ENCODE data around the gene LSMEM2.
A peak's percentile ranks its signal among the peaks of the same experiment; 100 is the strongest.

Gene LSMEM2

DNA sequence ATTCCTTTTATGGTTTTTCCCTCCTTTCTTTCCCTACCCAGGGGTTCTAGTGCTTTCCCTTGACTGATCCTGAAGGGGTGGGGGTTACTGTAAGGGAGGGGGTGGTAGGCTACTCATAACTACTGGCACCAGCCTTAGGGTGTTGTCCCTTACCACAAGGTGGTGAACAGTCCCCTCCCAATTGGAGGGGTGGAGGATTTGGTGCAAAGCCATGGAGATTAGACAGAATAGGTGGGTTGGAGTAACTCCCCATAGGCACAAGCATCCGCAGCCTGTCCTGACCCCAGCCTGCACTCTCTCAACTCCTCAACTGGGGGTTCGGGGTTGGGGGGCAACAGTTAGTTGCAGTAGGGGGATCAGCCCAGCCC, 46.2 kb downstream of the LSMEM2 start:
- no peak for DNase-seq

DNA sequence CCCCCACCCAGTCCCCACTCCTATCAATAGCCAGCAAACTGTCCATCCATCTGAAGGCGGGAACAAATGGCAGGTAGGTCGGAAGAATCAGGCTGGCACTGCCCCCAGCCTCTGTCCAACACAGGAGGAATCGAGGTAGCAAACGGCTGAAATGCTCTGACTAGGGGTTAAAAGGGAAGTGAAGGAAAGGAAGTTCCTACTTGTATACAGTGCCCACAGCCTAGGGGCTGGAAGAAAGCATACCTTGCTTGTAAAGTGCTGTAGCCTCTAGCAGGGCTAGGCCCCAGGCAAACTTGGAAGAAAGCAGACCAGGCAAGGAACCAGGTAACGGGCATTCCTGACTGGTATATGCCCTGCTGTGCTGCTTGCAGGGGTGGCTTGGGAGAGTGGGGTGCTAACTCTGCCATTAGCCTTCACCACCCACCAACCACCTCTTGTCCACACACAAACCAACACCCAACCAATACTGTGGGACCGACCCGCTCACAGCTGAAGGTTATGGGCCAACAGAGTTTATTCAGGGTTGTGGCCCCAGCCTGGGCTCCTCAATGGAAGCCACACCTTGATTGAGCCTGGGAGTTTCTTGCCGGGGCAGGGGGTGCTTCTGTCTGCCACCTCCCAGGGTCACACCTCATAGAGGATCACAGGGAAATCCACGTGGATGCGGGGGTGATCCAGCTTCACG, 46.8 kb downstream of the LSMEM2 start:
- no peak for DNase-seq

DNA sequence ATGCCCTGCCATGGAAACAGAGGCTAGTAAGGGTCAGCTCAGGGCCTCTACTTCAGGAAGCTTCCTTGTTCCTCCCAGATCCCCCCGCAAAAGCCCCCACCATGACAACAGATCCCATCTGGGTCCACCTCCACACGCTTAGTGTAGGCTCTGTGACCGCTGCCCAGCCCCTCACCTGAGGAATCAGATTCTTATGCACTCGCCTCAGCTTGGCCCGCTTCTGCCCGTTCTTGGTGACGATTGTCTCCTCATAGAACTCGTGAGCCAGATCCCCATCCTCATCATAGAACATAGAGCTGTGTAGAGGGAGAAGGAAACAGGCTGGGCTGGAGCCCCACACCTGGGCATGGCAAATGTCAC, 47.3 kb downstream of the LSMEM2 start:
- DNase-seq: no peak

DNA sequence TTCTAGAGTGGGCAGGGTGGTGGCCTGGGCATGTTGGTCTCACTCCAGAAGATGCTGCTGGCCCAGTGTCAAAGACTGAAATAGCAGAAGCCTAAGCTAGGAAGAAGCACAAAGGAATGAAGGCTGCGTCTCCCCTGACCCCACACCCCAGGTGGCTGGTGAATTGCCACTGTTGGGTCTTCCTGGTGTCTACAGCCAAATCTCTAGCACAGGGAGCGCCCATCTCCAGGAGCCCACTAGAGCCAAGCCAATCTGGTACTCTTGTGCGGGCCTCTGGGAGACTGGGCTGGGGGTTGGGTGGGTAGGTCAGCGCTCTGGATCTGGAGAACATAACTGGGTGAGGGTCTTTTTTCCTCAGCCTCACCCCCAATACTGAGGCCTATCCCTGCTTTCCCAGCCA, 48.2 kb downstream of the LSMEM2 start:
- no peak for DNase-seq

DNA sequence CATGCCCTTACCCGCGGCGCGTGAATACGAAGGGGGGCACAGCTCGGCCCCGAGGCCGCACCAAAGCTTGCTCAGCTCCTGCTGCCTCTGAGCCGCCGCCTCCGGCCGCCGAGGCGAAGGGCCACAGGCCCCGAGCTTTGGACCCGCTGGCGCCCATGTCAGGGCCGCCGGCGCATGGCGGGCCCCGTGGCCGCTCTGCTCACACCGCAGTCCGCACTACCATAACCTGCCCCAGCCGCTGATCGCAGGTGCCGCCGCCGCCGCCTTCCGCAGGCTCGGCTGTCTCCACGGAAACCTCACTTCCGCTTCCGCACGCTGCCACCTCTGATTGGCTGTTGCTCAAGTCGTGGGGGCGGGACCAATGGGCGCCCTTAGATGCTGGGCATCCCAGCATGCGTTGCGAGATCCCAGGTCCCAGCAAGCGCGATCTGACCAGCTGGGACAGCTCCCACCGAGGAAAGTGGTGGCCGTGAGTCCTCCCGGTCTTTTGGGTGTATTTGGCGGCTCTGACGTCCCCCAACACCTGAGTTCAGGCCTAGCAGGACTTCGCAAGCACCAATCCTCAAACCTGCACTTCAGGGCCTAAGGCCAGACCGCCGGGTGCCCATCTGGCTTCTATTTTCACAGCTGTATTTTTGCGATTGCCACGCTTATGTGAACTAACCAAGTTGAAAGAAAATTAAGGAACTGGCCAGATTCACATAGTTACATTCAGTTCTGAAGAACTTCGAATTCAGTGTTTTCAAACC, 49.2 kb downstream of the LSMEM2 start, which contains the start of gene TUSC2:
TSS of gene TUSC2 (minus strand) at position 281 of the 749 bp plus-strand sequence. CDS start at position 157, 124 bp downstream.
- peak; percentile 76 for DNase-seq

DNA sequence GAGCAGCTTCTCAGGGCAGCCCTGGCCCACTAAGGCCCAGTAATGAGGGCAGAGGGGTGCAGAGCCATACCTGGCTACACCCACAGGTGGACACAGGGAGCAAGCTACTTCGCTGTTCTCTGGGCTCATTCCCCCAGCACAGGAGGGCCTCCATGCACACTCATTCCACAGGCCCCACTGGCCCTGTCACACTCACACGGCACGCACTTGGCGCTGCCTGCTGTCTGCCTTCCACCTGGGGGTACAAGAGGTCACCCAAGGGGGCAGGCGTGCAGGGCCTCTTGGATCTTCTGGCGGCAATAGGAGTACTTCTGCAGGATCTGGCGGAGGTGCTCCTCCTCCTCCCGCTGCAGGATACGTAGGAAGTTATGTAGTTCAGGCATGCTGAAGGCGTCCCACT, 51.4 kb downstream of the LSMEM2 start:
- no peak for DNase-seq

DNA sequence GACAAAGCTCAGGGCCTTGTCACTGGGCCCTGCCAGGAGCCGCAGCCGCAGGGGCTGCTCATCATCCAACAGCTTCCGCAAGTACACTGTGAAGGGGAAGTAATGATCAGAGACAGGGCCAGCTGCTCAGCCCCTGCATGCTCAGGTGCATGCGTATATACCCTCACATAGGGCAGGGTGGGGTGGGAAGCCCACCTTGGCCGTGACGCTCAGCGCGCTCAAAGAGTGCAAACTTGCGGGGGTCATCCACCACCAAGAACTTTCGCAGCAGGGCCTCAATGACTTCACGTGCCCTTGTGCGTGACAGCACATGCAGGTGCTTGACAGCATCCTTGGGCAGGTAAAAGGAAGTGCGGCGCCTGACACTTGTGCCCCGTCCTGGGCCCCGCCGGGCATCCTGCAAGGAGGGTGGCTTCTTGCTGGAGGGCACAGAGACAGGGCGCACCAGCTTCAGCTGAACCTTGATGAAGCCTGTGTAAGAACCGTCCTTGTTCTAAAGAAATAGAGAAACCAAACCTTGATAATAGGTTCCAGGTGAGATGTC, 52.5 kb downstream of the LSMEM2 start:
- no peak for DNase-seq

DNA sequence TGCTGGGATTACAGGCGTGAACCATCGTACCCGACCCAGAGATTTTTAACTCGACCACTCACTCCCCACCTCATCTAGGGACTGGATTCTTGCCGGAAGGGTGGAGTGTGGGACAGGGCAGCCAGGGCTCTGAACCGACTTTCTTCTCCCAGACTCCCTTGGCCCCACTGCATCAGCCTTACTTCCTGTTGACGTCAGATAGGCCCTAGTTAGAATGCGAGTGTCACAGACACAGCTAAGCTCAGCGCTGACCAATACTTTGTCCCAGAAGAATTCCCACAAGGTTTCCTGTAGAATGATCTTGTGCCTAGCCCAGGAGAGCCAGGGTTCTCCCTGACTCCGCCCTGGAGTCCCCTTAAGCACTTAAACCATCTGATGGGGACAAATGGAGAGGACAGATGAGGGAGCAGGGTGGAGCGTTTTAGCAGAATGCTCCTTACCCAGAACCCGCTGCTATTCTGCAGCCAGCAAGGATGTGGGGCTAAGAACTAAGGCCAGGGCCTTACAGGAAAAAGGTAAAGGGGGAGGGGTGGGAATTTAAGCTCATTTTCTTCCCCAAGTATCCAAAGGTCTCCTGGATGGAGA, 54.9 kb downstream of the LSMEM2 start:
- no peak for DNase-seq

DNA sequence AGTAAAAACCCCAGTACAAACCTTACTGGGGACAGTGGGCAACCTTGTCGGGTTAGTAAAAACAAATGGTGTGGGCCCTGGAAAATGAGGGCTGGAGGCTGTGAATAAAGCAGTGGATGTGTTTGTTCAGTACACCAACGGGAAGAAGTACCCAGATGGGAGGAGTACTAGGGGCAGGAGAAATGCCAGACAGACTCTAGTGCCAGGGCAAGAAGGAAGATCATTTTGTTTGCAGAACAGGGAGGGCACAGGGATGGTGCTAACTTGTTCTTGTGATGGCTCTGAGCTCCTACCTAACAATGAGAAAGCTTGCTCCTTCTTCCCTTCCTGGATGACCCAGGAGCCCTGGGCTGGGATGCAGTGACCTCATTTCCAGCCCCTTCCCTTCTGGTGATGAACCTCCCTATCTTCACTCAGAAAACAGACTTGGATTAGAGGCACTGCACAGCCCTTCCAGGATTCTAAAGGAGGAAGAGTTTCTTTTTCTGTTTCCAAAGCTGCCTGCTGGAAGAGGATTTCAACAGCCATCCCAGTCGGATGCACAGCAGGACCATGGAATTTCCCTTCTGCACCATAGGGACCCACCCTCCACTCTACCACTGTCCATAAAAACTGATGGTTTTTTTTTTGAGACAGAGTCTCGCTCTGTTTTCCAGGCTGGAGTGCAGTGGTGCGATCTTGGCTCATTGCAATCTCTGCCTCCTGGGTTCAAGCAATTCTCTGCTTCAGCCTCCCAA, 55.6 kb downstream of the LSMEM2 start:
- no peak for DNase-seq

DNA sequence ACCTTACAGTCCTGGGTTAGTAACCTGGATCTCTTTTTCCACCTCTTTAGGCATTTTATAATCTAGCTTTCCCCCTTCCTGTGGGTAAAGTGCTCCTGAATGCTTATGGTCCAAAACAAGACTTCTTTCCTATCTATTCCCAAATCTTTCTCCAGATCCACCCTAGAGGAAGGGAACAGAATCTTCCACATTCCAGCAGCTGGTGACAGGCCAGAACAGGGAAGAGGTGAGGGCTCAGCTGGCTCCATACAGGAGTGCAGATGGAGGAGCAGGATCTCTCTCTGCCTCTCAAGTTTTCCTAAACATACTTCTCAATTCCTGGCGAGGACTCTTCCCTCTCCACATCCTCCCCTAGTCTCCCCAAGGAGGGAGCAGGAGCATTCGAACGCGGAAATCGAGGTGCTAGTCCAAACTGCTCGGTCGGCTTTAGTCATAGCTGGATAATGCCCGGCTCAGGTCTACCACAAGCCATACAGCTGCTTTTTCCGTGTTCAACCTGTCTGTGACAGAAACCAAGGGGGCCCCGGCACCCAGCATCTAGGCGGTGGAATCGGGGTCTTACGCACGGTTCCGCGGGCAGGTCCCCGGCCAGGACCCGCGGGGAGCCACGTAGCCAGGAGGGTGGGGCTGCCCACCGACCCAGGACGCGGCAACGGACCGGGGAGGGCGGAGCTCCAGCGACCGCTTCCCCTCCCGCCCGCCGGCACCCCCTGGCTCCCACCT, 57.7 kb downstream of the LSMEM2 start:
- no peak for DNase-seq

DNA sequence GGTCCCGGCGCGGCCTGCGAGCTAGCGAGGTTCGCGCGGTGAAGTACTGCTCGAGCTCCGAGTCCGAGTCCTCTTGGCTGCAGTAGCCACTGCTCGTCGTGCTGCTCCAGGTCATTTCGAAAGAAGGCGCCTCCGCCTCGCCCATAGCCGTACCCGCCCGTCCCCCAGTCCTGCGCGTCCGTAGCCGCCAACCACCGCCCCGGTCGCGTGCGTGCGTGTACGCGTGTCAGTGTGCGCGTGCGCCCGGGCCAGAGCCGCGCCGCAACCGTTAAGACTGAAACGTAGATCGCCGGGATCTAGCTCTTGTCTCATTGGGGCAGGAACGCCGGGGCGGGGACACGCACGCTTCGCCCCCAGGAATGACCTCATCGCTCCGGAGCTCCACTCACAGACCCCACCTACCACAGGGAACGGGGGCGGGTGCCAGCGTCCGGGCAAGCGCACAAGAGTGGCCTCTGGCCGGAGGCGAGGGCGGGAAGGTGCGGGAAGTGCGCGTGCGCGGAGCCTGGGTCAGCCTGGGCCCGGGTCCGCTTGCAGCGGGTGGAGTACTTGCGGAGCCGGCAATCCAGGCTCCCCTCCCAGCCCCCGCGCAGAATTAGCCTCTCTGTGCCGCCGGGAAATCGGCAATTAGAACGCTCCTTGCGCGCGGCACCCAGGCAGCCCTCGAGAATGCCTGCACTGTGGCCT, 58.4 kb downstream of the LSMEM2 start:
- DNase-seq: peak; percentile 94

Measured in NCI-H446 treated with DMSO at 0.1 percent for 48 hours (cell line).